ENCODE results near the gene GPR141. TPM values are rescaled to one million over a fixed set of nuclear protein-coding genes. Genes with fewer than 3 reads are reported as not detected.

GPR141 gene
- total RNA-seq, 1 experiment from 2014 or later = 1.8 TPM

DNA sequence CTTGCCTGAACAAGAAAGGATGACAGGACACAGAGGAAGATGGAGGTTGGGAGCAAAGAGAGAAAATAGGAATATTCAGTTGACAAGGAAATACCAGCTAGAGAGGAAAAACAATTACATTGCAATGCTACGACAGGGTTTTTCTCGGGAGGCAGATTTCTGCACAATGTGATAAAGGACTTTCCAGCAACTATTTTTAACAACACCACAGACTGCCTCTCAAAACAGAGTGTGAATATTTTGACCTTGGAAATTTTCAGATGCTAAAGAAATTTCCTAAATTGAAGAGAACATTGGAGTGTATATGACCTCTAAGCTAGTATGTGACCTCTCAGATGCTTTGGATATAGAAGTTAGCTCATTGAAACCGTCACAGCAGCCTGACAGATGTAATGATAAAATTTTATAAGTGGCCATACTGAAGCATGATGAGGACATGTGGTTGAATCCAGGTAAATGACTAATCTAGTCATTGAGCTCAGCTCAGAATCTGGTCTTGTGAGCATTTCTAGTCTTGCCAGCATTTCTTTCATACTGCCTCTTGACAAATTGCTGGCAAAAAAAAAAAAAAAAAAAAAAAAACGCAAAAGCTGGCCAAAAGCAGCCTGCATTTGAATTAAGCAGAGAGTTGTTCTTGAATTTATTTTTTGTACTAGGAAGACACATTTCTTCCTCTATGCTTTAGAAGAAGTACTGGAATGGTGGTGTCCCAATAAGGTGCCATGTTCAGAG lies 24.4 kb downstream of the GPR141 start:
- Mint-ChIP-seq H3K36me3 (no peaks in the 10 kb centered on the region), H3K9me3 (no peaks in the 10 kb centered on the region), H3K4me1 (peaks cover 44% of the 10 kb centered on the region), H3K27ac (0 out of 2 replicates have a peak overlapping the region, but pooled peaks have one; percentile 8), H3K4me3 (no peak overlapping the region), H3K27me3 (ENCODE audit: low read depth) (no peaks in the 10 kb centered on the region)
- no peak for ATAC-seq
- POLR2A ChIA-PET = interaction anchor here (0.7 kb wide), 1 partner anchor 1693 kb away, joined by 3 read pairs; no protein-coding TSS in a partner anchor
- TF ChIP-seq ZNF423 (CRISPR knock-in tag; IDR thresholded peaks at IDR 0.05) = no peak
- CTCF ChIA-PET = interaction anchor here (0.6 to 1.2 kb wide), 7 partner anchors 13 to 1723 kb away, joined by 3 to 4 read pairs (median 4); no protein-coding TSS in a partner anchor
- DNase-seq (ENCODE audit: low spot score) = no peak

GRCh38 chr7:37709631-37710509 lies 26.3 kb downstream of the GPR141 start:
- ATAC-seq (no peak), DNase-seq (ENCODE audit: low spot score) (no peak)
- no peaks in the 10 kb centered on the region for H3K36me3 Mint-ChIP-seq
- ChIA-PET CTCF (no interaction called here), POLR2A (no interaction called here)
- TF ChIP-seq, protein P1, sequence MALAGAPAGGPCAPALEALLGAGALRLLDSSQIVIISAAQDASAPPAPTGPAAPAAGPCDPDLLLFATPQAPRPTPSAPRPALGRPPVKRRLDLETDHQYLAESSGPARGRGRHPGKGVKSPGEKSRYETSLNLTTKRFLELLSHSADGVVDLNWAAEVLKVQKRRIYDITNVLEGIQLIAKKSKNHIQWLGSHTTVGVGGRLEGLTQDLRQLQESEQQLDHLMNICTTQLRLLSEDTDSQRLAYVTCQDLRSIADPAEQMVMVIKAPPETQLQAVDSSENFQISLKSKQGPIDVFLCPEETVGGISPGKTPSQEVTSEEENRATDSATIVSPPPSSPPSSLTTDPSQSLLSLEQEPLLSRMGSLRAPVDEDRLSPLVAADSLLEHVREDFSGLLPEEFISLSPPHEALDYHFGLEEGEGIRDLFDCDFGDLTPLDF (CRISPR knock-in tag; IDR thresholded peaks at IDR 0.05) = no peak
- TF ChIP-seq AR (CRISPR knock-in tag; IDR thresholded peaks at IDR 0.05) = no peak
- TF ChIP-seq ZNF317 (CRISPR knock-in tag; IDR thresholded peaks at IDR 0.05; ENCODE audit: borderline replicate concordance, low read depth) = no peak
- TF ChIP-seq RELA (CRISPR knock-in tag; IDR thresholded peaks at IDR 0.05; ENCODE audit: borderline replicate concordance) = no peak
- no peak for TF ChIP-seq NFE2L1 (CRISPR knock-in tag; IDR thresholded peaks at IDR 0.05)
- no peak for TF ChIP-seq ZNF232 (CRISPR knock-in tag; IDR thresholded peaks at IDR 0.05)
- TF ChIP-seq, protein P2, sequence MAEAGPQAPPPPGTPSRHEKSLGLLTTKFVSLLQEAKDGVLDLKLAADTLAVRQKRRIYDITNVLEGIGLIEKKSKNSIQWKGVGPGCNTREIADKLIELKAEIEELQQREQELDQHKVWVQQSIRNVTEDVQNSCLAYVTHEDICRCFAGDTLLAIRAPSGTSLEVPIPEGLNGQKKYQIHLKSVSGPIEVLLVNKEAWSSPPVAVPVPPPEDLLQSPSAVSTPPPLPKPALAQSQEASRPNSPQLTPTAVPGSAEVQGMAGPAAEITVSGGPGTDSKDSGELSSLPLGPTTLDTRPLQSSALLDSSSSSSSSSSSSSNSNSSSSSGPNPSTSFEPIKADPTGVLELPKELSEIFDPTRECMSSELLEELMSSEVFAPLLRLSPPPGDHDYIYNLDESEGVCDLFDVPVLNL (CRISPR knock-in tag; IDR thresholded peaks at IDR 0.05; ENCODE audit: borderline replicate concordance, low read depth) = no peak
- no peak for TF ChIP-seq FOXP1 (CRISPR knock-in tag; IDR thresholded peaks at IDR 0.05; ENCODE audit: borderline replicate concordance)
- TF ChIP-seq, protein P3, sequence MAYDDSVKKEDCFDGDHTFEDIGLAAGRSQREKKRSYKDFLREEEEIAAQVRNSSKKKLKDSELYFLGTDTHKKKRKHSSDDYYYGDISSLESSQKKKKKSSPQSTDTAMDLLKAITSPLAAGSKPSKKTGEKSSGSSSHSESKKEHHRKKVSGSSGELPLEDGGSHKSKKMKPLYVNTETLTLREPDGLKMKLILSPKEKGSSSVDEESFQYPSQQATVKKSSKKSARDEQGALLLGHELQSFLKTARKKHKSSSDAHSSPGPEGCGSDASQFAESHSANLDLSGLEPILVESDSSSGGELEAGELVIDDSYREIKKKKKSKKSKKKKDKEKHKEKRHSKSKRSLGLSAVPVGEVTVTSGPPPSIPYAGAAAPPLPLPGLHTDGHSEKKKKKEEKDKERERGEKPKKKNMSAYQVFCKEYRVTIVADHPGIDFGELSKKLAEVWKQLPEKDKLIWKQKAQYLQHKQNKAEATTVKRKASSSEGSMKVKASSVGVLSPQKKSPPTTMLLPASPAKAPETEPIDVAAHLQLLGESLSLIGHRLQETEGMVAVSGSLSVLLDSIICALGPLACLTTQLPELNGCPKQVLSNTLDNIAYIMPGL (CRISPR knock-in tag; IDR thresholded peaks at IDR 0.05) = no peak
- no peak for TF ChIP-seq EMX1 (CRISPR knock-in tag; IDR thresholded peaks at IDR 0.05)
- TF ChIP-seq ZNF138 (CRISPR knock-in tag; conservative IDR thresholded peaks at IDR 0.05) = no peak
- TF ChIP-seq, protein P4, sequence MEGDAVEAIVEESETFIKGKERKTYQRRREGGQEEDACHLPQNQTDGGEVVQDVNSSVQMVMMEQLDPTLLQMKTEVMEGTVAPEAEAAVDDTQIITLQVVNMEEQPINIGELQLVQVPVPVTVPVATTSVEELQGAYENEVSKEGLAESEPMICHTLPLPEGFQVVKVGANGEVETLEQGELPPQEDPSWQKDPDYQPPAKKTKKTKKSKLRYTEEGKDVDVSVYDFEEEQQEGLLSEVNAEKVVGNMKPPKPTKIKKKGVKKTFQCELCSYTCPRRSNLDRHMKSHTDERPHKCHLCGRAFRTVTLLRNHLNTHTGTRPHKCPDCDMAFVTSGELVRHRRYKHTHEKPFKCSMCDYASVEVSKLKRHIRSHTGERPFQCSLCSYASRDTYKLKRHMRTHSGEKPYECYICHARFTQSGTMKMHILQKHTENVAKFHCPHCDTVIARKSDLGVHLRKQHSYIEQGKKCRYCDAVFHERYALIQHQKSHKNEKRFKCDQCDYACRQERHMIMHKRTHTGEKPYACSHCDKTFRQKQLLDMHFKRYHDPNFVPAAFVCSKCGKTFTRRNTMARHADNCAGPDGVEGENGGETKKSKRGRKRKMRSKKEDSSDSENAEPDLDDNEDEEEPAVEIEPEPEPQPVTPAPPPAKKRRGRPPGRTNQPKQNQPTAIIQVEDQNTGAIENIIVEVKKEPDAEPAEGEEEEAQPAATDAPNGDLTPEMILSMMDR (IDR thresholded peaks at IDR 0.05) = no peak
- TF ChIP-seq SMAD4 (CRISPR knock-in tag; IDR thresholded peaks at IDR 0.05) = no peak
- TF ChIP-seq ATF1 (CRISPR knock-in tag; IDR thresholded peaks at IDR 0.05) = no peak
- no peak for TF ChIP-seq ZNF416 (CRISPR knock-in tag; IDR thresholded peaks at IDR 0.05)
- TF ChIP-seq, protein P5, sequence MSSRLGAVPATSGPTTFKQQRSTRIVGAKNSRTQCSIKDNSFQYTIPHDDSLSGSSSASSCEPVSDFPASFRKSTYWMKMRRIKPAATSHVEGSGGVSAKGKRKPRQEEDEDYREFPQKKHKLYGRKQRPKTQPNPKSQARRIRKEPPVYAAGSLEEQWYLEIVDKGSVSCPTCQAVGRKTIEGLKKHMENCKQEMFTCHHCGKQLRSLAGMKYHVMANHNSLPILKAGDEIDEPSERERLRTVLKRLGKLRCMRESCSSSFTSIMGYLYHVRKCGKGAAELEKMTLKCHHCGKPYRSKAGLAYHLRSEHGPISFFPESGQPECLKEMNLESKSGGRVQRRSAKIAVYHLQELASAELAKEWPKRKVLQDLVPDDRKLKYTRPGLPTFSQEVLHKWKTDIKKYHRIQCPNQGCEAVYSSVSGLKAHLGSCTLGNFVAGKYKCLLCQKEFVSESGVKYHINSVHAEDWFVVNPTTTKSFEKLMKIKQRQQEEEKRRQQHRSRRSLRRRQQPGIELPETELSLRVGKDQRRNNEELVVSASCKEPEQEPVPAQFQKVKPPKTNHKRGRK (CRISPR knock-in tag; IDR thresholded peaks at IDR 0.05; ENCODE audit: borderline replicate concordance) = no peak
- no peak for TF ChIP-seq SOX15 (CRISPR knock-in tag; IDR thresholded peaks at IDR 0.05)
- no peak for TF ChIP-seq MAX (CRISPR knock-in tag; IDR thresholded peaks at IDR 0.05)
- no peaks in the 10 kb centered on the region for H3K27me3 Mint-ChIP-seq (ENCODE audit: low read depth)
- peaks cover 27% of the 10 kb centered on the region for H3K4me1 Mint-ChIP-seq
- no peak overlapping the region for H3K27ac Mint-ChIP-seq
- H3K9me3 Mint-ChIP-seq = no peaks in the 10 kb centered on the region
- H3K4me3 Mint-ChIP-seq = no peak overlapping the region

Measured in WTC11 (cell line).